GM18870 (cell line): Measurements from ENCODE around the gene S100A9.
"Not testable (repeated sequence)": the region's sequence is repeated elsewhere in the genome, so short reads cannot be mapped to it uniquely, and the experiment has no call there.

ENCODE experiments used
- ATAC-seq: cut with Tn5 transposase; IDR thresholded peaks from one replicate; pipeline ENCODE4 v1.9.1; 2021; ENCODE audit warnings: moderate library complexity; ENCODE audit not compliant: unreplicated experiment

Gene S100A9

DNA sequence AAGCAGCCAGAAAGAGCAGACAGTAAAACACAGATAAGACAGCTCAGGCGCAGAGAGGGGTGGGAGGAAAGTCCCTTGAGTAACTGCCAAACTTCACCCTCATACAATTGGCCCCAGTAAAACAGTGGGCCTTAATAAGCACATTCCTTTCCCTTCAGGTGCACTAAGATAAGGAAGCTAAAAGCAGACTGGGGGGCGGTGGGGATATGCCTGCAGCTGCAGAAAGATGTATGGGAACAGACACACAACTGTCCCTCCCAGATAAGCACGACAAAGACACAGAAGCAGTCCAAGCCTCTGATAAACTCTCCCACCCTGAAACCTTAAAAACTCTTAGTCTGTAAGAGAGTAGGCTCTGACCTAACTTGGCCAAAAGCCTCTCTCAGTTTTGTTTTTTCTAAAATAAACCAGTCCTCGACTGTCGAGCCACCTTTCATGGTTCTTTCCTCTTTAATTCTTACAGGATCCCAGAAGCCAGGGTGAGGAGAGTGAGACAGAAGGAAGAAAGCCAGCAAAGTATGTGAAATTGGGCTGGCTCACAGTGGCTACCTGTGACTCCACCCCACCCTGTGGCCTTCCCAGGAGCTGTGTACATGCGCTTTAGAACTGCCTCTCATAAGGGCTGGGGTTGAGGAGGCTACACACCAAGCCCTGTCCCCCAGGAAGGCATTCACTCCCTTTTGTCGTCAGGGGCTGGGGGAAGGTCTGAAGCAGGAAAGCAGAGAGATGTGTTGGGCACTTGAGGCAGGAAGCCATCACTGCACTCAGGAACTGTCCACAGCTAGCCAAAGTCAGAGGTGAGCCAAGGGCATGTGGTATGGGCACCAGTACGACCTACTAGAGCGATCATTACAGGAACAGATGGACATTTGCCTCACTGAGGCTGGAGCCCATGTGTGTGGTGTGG, 13.6 kb upstream of the S100A9 start:
- no peak for ATAC-seq

GRCh38 chr1:153344718-153345025, 13.0 kb upstream of the S100A9 start:
- ATAC-seq: no peak

DNA sequence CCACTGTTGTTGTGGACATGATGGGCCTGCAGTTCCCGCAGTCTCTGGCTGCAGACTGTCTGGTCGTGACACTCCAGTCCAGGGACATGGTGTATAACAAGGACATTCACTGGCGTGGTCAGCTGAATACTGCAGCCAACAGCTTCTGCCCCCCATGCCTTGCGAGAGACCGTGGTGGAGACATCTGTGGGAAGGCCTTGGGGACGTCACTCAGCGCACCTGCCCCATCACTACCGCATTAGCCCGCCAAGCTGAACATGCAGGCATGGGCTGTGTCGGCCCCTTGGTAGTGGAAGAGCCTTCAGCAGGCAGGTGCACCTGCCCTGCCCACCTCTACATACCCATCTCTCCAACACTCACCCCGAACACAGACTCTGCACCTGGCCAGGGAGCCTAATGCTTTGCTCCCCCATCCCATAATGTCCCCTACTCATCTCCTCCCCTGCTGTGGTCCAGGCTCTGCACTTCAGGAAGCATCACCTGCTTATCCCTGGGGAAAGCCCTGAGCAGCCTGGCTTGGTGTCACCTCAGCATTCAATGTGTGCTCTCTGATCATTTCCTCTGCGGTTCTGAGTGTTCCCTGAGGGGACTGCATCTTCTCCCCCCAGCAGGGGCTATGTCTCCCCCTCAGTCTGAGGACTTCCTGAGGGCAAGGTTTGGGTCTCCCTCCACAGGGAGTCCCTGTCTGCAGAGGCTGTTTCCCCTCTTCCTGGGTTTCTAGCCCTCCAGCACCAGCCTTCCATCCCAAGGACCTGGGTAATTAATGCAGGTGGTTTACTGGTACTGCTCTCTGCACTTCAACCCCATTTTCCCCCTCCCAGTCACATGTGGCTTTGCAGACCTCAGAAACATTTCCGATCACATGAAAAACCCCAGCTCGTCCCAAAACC, 12.2 kb upstream of the S100A9 start:
- ATAC-seq: no peak

- ATAC-seq: no peak
Measured at GRCh38 chr1:153346077-153346723, 11.5 kb upstream of the S100A9 start.

DNA sequence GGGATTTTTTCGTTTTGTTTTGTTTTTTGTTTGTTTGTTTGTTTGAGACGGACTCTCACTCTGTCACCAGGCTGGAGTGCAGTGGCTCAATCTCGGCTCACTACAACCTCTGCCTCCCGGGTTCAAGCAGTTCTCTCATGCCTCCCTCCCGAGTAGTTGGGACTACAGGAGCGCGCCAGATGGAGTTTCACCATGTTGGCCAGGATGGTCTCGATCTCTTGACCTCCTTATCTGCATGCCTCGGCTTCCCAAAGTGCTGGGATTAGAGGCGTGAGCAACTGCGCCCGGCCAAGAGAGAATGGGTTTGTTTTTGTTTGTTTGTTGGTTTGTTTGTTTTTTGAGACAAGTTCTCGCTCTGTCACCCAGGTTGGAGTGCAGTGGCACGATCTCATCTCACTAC, 10.6 kb upstream of the S100A9 start:
- ATAC-seq: not testable (repeated sequence)

DNA sequence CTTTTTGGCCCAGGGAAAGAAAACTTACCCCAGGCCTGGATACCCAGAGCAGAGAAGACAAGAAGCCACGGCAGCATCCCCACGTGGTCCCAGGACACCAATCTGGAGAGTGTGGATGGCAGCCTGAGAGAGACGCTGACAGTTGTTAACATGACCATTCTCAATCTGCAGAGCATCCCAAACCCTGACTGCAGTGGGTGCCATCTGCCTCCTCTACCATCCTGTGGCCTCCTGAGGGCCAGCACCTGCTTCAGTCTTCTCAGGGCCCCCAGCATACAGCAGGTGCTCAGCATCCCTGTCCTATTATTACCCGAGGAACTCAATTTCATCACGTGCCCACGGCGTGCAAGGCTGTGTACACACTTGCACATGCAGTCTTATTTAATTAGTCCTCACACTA, 9.8 kb upstream of the S100A9 start:
- ATAC-seq: no peak

DNA sequence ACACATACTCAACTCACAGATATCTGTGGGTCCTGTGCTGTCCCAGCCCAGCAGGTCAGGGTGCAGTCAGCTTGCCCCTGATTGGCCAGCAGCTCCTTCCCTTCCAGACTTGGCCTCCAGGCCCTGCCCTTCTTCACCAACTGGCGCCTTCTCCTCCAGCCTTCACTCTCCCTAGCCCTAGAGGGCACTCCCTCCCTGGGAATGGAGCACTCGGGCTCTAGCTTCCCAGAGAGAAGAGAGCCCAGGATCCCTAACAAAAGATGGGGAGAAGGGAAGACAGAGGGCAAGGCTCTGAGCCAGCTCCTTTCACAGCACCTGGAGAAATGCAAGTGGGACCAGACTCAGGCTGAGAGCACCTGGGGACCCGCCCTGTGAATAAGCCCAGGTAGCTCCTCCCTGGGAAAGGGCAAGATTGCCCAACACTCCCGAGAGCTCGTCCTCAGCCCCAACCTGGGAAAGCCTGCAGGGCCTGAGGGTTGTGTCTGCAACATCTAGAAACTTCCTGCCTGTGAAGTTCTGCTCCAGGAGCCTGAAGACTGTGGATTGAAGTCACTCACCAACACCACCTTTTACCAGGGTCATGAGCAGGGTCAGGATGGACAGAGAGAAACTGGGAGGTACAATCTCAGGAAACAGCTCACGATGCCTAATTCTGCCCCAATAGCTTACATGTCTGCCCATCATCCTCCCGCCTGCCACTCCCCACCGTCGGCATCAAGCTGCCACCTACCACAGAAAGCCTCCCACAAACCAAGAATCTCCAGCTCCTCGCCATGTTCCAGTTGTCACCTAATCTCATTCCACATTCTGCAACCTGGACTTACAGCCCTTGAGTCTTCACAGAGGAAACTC, 8.9 kb upstream of the S100A9 start, which contains the start of gene PGLYRP4:
Gene PGLYRP4, minus strand, starts transcription at position 331 of the 852 bp plus-strand sequence. CDS start 909 bp downstream, outside the sequence.
- no peak for ATAC-seq

DNA sequence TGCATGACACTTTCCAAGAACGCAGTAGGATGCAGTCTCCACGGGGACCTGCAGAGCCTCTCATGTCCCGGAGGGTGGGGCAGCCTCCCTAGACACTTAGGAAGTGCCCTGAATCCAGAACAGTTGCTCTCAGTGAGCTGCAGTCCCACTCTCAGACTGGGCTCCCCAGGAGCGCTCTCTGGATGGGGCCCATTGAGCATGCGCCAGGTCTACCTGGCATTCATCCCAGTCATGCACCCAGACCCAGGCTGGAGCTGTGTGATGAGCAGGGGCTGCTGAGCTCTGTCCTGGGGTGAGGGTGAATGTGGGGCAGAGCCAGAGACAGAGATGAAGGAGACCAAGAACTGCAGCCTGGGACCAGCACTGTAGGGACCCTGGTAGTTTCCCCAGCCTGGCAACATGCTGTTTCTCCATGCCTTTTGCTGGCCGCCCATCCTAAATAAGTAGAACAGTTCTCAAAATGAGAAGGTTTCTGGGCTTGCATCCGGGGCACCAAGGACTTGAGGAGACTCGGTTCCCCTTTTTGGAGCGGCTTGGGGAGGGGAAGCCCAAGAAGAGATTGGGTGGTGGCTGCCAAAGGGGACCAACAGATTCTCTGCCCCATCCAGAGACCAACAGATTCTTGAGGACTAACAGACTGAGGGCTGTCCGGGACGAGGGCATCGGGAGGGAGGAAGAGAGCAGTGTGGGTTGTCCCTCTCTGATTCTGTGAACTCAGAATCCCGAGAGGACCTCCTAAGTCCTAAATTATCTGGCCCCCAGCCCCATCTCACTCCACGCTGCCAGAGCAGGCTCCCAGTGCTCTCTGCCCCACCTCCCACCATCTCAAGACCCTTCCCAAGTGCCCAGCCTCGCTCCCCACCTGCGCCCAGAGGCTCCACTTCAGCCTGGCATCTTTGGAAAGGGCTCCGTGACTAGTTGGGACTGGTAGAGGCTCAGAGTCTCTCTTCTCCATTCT, 8.0 kb upstream of the S100A9 start:
- no peak for ATAC-seq

GRCh38 chr1:153350321-153350957, 7.2 kb upstream of the S100A9 start:
- ATAC-seq: no peak

- ATAC-seq: no peak
Measured at GRCh38 chr1:153352523-153352922, 5.1 kb upstream of the S100A9 start.

- no peak for ATAC-seq
Measured at GRCh38 chr1:153353226-153353947, 4.3 kb upstream of the S100A9 start.

- ATAC-seq: no peak
Measured at GRCh38 chr1:153354515-153355193, 3.0 kb upstream of the S100A9 start.

- ATAC-seq: no peak
Measured at GRCh38 chr1:153355445-153356071, 2.1 kb upstream of the S100A9 start.

DNA sequence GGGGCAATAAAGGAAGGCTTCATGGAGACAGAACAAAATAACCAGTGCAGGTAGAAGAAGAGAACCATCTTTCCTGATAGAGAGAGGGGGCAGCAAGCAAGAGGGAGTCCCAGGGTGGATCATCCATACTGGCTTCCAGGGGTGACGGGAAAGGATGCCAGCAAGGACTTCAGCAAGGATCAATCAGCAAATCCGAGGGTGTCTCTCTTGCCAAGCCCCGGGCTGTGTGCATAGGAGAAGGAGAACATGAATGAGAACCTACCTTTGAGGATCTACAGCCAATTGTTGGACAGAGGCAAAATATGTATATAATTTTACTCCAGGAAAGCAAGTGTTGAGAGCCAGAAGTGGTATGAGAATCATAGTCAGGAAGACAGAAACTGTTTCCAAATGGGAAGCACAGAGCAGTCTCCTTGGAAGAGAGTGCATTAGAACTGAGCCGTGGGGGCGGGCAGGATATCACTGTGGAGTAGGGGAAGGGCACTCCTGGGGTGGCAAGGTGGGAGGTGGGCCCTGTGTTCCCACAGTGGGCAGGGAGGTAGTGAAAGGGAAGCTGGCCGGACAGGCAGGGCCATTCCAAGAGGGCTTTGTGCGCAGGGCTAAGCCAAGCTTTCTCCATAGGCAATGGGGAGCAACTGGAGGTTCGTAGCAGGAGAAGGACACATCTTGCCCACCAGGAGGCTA, 1.1 kb upstream of the S100A9 start:
- ATAC-seq: no peak

- ATAC-seq: no peak
Measured at GRCh38 chr1:153357076-153357852, 390 bp upstream of the S100A9 start.

- no peak for ATAC-seq
Measured at GRCh38 chr1:153358691-153358975, 979 bp downstream of the S100A9 start.
